IMR-90 (cell line): Measurements from ENCODE around the gene SMIM36. TPM values are rescaled to one million over a fixed set of nuclear protein-coding genes. Genes with fewer than 3 reads are reported as not detected.

ENCODE experiments used
- ATAC-seq: fragments of 200-7000 bp; cut with Tn5 transposase; 2 replicates; pipeline ENCODE4 v1.9.1; 2020; ENCODE audit warnings: low read depth, mild to moderate bottlenecking, moderate library complexity
- BruUV-seq: library from RNA; stranded (reverse); fragments of 400-500 nt; replicated peaks from 2 replicates; lab custom pipeline; 2021; lab: Mats Ljungman, UMichigan
- CTCF ChIA-PET: fragments of 300-600 bp; formaldehyde crosslinking; extraction: SDS; loops from one replicate; lab custom pipeline; 2021; ENCODE audit warnings: antibody characterized with exemption; lab: Yijun Ruan, JAX
- POLR2A ChIA-PET: fragments of 300-600 bp; sonication (Branson Sonifier 250); formaldehyde crosslinking; loops from one replicate; lab custom pipeline; 2022; ENCODE audit warnings: antibody characterized with exemption; ENCODE audit not compliant: unreplicated experiment; lab: Charles Lee
- DNase-seq: peaks from one replicate; pipeline ENCODE4 v3.0.0; 2013
- H2AFZ ChIP-seq: replicated peaks from 2 replicates; pipeline ENCODE3; 2013; ENCODE audit warnings: low read length, mild to moderate bottlenecking; ENCODE audit not compliant: poor library complexity
- H2AK5ac ChIP-seq: 2 replicates; pipeline ENCODE4 v1.6.1; 2013; ENCODE audit warnings: low read depth, low read length, inconsistent platforms
- H2AK9ac ChIP-seq: replicated peaks from 2 replicates; pipeline ENCODE3; 2013; ENCODE audit warnings: mild to moderate bottlenecking, low read depth, low read length, moderate library complexity; ENCODE audit not compliant: poor library complexity
- H2BK120ac ChIP-seq: 2 replicates; pipeline ENCODE4 v1.6.1; 2013; ENCODE audit warnings: low read depth, low read length, inconsistent platforms
- H2BK15ac ChIP-seq: 3 replicates; pipeline ENCODE4 v1.6.1; 2013; ENCODE audit warnings: low read depth, low read length, inconsistent platforms
- H2BK20ac ChIP-seq: 2 replicates; pipeline ENCODE4 v1.6.1; 2013; ENCODE audit warnings: low read depth, mild to moderate bottlenecking, inconsistent platforms, low read length, moderate library complexity
- H2BK5ac ChIP-seq: 2 replicates; pipeline ENCODE4 v1.6.1; 2013; ENCODE audit warnings: mild to moderate bottlenecking, low read depth, low read length, inconsistent platforms; ENCODE audit not compliant: poor library complexity, severe bottlenecking
- H3K14ac ChIP-seq: replicated peaks from 2 replicates; pipeline ENCODE4 v1.6.1; 2013; ENCODE audit warnings: low read depth, low read length, inconsistent platforms
- H3K18ac ChIP-seq: 2 replicates; pipeline ENCODE4 v1.6.1; 2013; ENCODE audit warnings: low read depth, low read length, control low read depth
- H3K23ac ChIP-seq: 2 replicates; pipeline ENCODE4 v1.6.1; 2013; ENCODE audit warnings: low read depth, low read length, inconsistent platforms
- H3K27ac ChIP-seq: 2 replicates; pipeline ENCODE4 v1.5.1; 2013; ENCODE audit warnings: mild to moderate bottlenecking, control low read depth, low read length; ENCODE audit not compliant: insufficient read depth
- H3K27me3 ChIP-seq: 2 replicates; pipeline ENCODE4 v1.6.1; 2013; ENCODE audit warnings: low read length; ENCODE audit not compliant: control insufficient read depth, insufficient read depth
- H3K36me3 ChIP-seq: 2 replicates; pipeline ENCODE4 v1.6.1; 2013; ENCODE audit warnings: low read length, mixed read lengths; ENCODE audit not compliant: control insufficient read depth, insufficient read depth
- H3K4ac ChIP-seq: 2 replicates; pipeline ENCODE4 v1.6.1; 2013; ENCODE audit warnings: low read depth, low read length, inconsistent platforms
- H3K4me1 ChIP-seq: 2 replicates; pipeline ENCODE4 v1.6.1; 2013; ENCODE audit warnings: low read length, mixed read lengths; ENCODE audit not compliant: control insufficient read depth, insufficient read depth
- H3K4me2 ChIP-seq: 2 replicates; pipeline ENCODE4 v1.6.1; 2013; ENCODE audit warnings: low read depth, mild to moderate bottlenecking, control low read depth, low read length, moderate library complexity
- H3K4me3 ChIP-seq: 2 replicates; pipeline ENCODE4 v1.5.1; 2013; ENCODE audit warnings: low read depth, mild to moderate bottlenecking, control low read depth, low read length, moderate library complexity; ENCODE audit not compliant: insufficient read depth
- H3K56ac ChIP-seq: 2 replicates; pipeline ENCODE4 v1.6.1; 2013; ENCODE audit warnings: low read length, inconsistent platforms; ENCODE audit not compliant: insufficient read depth; ENCODE audit errors: extremely low read depth
- H3K79me1 ChIP-seq, 2 experiments: 2 replicates each; pipeline ENCODE4 v1.6.1; 2013; ENCODE audit warnings: low read length in 2 of 2, inconsistent platforms in 1 of 2, low read depth in 1 of 2
- H3K9ac ChIP-seq: 2 replicates; pipeline ENCODE4 v1.6.1; 2013; ENCODE audit warnings: low read depth, low read length, control low read depth
- H3K9me1 ChIP-seq: 2 replicates; pipeline ENCODE4 v1.6.1; 2013; ENCODE audit warnings: low read length, inconsistent platforms; ENCODE audit not compliant: insufficient read depth
- H3K9me3 ChIP-seq: 2 replicates; pipeline ENCODE4 v1.6.1; 2013; ENCODE audit warnings: low read length; ENCODE audit not compliant: control insufficient read depth, insufficient read depth
- H4K20me1 ChIP-seq: 2 replicates; pipeline ENCODE4 v1.6.1; 2013; ENCODE audit warnings: low read length, inconsistent platforms; ENCODE audit not compliant: insufficient read depth
- H4K5ac ChIP-seq: 2 replicates; pipeline ENCODE4 v1.6.1; 2013; ENCODE audit warnings: mild to moderate bottlenecking, low read depth, low read length, control low read depth
- H4K8ac ChIP-seq, 2 experiments: 2 replicates each; pipeline ENCODE4 v1.6.1; 2013; ENCODE audit warnings: low read depth in 2 of 2, low read length in 2 of 2, control low read depth in 1 of 2, inconsistent platforms in 1 of 2
- H4K91ac ChIP-seq: 2 replicates; pipeline ENCODE4 v1.6.1; 2013; ENCODE audit warnings: low read depth, low read length, inconsistent platforms; ENCODE audit not compliant: insufficient read depth
- NFE2L2 ChIP-seq: fragments of 150-350 bp; IDR thresholded peaks from 2 replicates; pipeline ENCODE4 v1.6.1; 2016; ENCODE audit warnings: low read depth, mild to moderate bottlenecking, low read length
- RFX5 ChIP-seq: IDR thresholded peaks from 2 replicates; pipeline ENCODE4 v1.8.0; 2012; ENCODE audit warnings: low read depth, mild to moderate bottlenecking, low read length, moderate library complexity
- WGBS, 2 experiments: methylation state at CpG; one replicate each; pipeline versions ENCODE4 v1.1.5 to v1.1.7; 2013; ENCODE audit warnings: missing lambda C conversion rate in 2 of 2; ENCODE audit not compliant: insufficient read length in 1 of 2; ENCODE audit errors: extremely low coverage in 2 of 2; 5-methylcytosine and 5-hydroxymethylcytosine counted together
- dilution Hi-C: fragments of 300-500 bp; cut with HindIII; formaldehyde crosslinking; loops from one replicate; pipeline ENCODE4 v1.14.3; 2018; ENCODE audit warnings: low sequenced_read_pairs; ENCODE audit not compliant: unreplicated experiment
- in situ Hi-C: fragments of 300-500 bp; cut with MboI; formaldehyde crosslinking; loops from 3 replicates; pipeline ENCODE4 v1.14.3; 2019; ENCODE audit warnings: low sequenced_read_pairs, inconsistent platforms, mixed read lengths
- intact Hi-C: fragments of 100-400 bp; cut with micrococcal nuclease; formaldehyde crosslinking; loops from 2 replicates; pipeline ENCODE4 v1.10.0; 2022
- polyA plus RNA-seq, 3 experiments: library from polyadenylated mRNA; depleted of rRNA; stranded (reverse); fragments of >200 nt; gene quantifications; 2 replicates each; pipeline ENCODE4 v1.2.3, GENCODE V29; 2012; ENCODE audit warnings: low replicate concordance in 1 of 3
- total RNA-seq: library from RNA; depleted of rRNA; stranded (reverse); fragments of >200 nt; gene quantifications from 2 replicates; pipeline ENCODE4 v1.2.3, GENCODE V29; 2012
- TF ChIP-seq, protein P1 (sequence below): fragments of 150-350 bp; IDR thresholded peaks from 2 replicates; pipeline ENCODE4 v1.6.1; 2017; ENCODE audit warnings: mild to moderate bottlenecking, antibody characterized with exemption, low read length, low read depth

The SMIM36 gene
- total and polyA plus RNA-seq, 2 of the 4 experiments (the other 2 are of a cell fraction), result not detected

DNA sequence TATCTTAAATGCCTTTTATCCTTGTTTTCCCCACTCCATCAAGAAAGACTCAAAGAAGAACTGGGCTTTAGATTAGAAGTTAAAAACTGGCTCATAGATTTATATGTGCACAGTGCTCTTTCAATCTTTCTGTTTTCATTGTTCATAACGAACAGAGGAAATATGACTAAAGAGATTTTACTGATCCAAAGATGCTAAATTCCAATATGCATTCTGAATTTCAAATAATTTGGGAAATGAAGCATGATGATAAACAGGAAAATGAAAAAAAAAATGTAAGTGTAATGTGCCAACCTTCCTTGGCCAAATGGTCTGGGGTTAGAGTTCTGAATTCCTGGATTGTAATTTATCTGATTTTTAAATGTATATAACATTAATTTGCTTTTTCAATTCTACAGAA is 25.0 kb upstream of the SMIM36 start:
- Histone ChIP-seq H3K4me3 (no peak overlapping the region), H2AK9ac (no peak overlapping the region), H4K20me1 (no peaks in the 10 kb centered on the region), H3K4me1 (peaks cover 2% of the 10 kb centered on the region; the same call in 1 of the 2 replicates), H3K9me1 (no peaks in the 10 kb centered on the region), H3K4ac (no peak overlapping the region), H3K23ac (no peak overlapping the region), H3K14ac (no peak overlapping the region), H2BK120ac (no peak overlapping the region), H3K36me3 (no peaks in the 10 kb centered on the region), H3K27ac (no peak overlapping the region), H4K91ac (no peak overlapping the region), H2AFZ (no peak overlapping the region), H3K18ac (no peak overlapping the region), H3K9me3 (no peaks in the 10 kb centered on the region), H3K56ac (no peak overlapping the region), H2BK15ac (no peak overlapping the region), H2BK20ac (no peak overlapping the region), H3K79me1 (no peaks in the 10 kb centered on the region), H3K27me3 (no peaks in the 10 kb centered on the region), H2BK5ac (no peak overlapping the region), H2AK5ac (no peak overlapping the region), H3K4me2 (no peak overlapping the region), H4K5ac (no peak overlapping the region), H3K9ac (no peak overlapping the region), H4K8ac (no peak overlapping the region)
- POLR2A ChIA-PET, result no interaction called here
- DNase-seq, result no peak
- in situ Hi-C loops (no loop called here), intact Hi-C loops (no loop called here), dilution Hi-C loops (no loop called here)
- CTCF ChIA-PET, result interaction anchor here (0.7 to 1.2 kb wide), 3 partner anchors 8 to 106 kb away, joined by 3 to 6 read pairs (median 4); no protein-coding TSS in a partner anchor
- TF ChIP-seq NFE2L2 (no peak), RFX5 (no peak)
- TF ChIP-seq, protein P1, sequence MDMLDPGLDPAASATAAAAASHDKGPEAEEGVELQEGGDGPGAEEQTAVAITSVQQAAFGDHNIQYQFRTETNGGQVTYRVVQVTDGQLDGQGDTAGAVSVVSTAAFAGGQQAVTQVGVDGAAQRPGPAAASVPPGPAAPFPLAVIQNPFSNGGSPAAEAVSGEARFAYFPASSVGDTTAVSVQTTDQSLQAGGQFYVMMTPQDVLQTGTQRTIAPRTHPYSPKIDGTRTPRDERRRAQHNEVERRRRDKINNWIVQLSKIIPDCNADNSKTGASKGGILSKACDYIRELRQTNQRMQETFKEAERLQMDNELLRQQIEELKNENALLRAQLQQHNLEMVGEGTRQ, result no peak
- no peak for ATAC-seq
- BruUV-seq, result no TSS peak
- no CpG with 5 or more reads among the region's 1 CpG for WGBS, 2 experiments
